Hepatocyte (in vitro differentiated cells): ENCODE measurements around the gene THSD7B. TPM values are rescaled to one million over a fixed set of nuclear protein-coding genes. Genes with fewer than 3 reads are reported as not detected.
A peak's percentile ranks its signal among the peaks of the same experiment; 100 is the strongest.

Experiments used
- DNase-seq: peaks from one replicate; pipeline ENCODE4 v3.0.0-alpha.2; 2016; ENCODE audit warnings: low spot score
- H2AFZ ChIP-seq: fragments of 200-600 bp; sonication (generic); 2 replicates; pipeline ENCODE4 v1.6.0; 2016; ENCODE audit warnings: antibody characterized with exemption, mild to moderate bottlenecking
- H3K27ac ChIP-seq: fragments of 200-600 bp; sonication (generic); 2 replicates; pipeline ENCODE4 v1.5.1; 2016; ENCODE audit warnings: mild to moderate bottlenecking
- H3K27me3 ChIP-seq: fragments of 200-600 bp; sonication (generic); 2 replicates; pipeline ENCODE4 v1.6.1; 2016
- H3K36me3 ChIP-seq: fragments of 200-600 bp; sonication (generic); replicated peaks from 2 replicates; pipeline ENCODE4 v1.5.1; 2016; ENCODE audit warnings: low read depth; ENCODE audit not compliant: insufficient read depth
- H3K4me1 ChIP-seq: fragments of 200-600 bp; sonication (generic); 2 replicates; pipeline ENCODE4 v1.5.1; 2016; ENCODE audit warnings: mild to moderate bottlenecking, moderate library complexity; ENCODE audit not compliant: insufficient read depth
- H3K4me2 ChIP-seq: fragments of 200-600 bp; sonication (generic); 2 replicates; pipeline ENCODE4 v1.6.0; 2016
- H3K4me3 ChIP-seq: fragments of 200-600 bp; sonication (generic); 2 replicates; pipeline ENCODE4 v1.5.1; 2016; ENCODE audit warnings: mild to moderate bottlenecking
- H3K79me2 ChIP-seq: fragments of 200-600 bp; sonication (generic); 2 replicates; pipeline ENCODE4 v1.6.0; 2017; ENCODE audit warnings: mild to moderate bottlenecking
- H3K9me2 ChIP-seq: fragments of 200-600 bp; sonication (generic); replicated peaks from 2 replicates; pipeline ENCODE4 v1.6.0; 2017; ENCODE audit warnings: mild to moderate bottlenecking; ENCODE audit not compliant: insufficient read depth
- H3K9me3 ChIP-seq: fragments of 200-600 bp; sonication (generic); 2 replicates; pipeline ENCODE4 v1.5.1; 2016; ENCODE audit warnings: low read depth, mild to moderate bottlenecking
- H4K20me1 ChIP-seq: fragments of 200-600 bp; sonication (generic); 2 replicates; pipeline ENCODE4 v1.6.0; 2016; ENCODE audit warnings: mild to moderate bottlenecking; ENCODE audit not compliant: insufficient read depth, poor library complexity, severe bottlenecking
- EZH2 ChIP-seq: fragments of 200-600 bp; sonication (generic); IDR thresholded peaks from 2 replicates; pipeline ENCODE4 v1.6.1; 2016; ENCODE audit warnings: antibody characterized with exemption, mild to moderate bottlenecking, borderline replicate concordance
- EZH2phosphoT487 ChIP-seq: fragments of 200-600 bp; sonication (generic); IDR thresholded peaks from one replicate; pipeline ENCODE4 v1.6.1; 2018; ENCODE audit warnings: antibody characterized with exemption, mild to moderate bottlenecking, low read depth, moderate library complexity; ENCODE audit not compliant: unreplicated experiment, severe bottlenecking
- WGBS: methylation state at CpG from one replicate; pipeline ENCODE4 v1.1.6; 2016; ENCODE audit warnings: low lambda C conversion rate; ENCODE audit errors: missing lambda C conversion rate; 5-methylcytosine and 5-hydroxymethylcytosine counted together
- polyA plus RNA-seq: library from polyadenylated mRNA; unstranded; fragments of >200 nt; fragmentation: Nextera tagmentation; extraction: Ambion mirVana; gene quantifications from 2 replicates; pipeline ENCODE4 v1.2.1, GENCODE V29; 2016
- total RNA-seq: library from RNA; depleted of rRNA; stranded (reverse); fragments of >200 nt; gene quantifications from 2 replicates; pipeline ENCODE4 v1.2.3, GENCODE V29; 2014
- TF ChIP-seq, protein P1 (sequence below): fragments of 200-600 bp; sonication (generic); IDR thresholded peaks from 2 replicates; pipeline ENCODE4 v1.5.1; 2016; ENCODE audit warnings: antibody characterized with exemption, mild to moderate bottlenecking; ENCODE audit not compliant: poor library complexity

The THSD7B gene
- total and polyA plus RNA-seq, 2 experiments from 2014 or later: 0.48 to 5.7 TPM

DNA sequence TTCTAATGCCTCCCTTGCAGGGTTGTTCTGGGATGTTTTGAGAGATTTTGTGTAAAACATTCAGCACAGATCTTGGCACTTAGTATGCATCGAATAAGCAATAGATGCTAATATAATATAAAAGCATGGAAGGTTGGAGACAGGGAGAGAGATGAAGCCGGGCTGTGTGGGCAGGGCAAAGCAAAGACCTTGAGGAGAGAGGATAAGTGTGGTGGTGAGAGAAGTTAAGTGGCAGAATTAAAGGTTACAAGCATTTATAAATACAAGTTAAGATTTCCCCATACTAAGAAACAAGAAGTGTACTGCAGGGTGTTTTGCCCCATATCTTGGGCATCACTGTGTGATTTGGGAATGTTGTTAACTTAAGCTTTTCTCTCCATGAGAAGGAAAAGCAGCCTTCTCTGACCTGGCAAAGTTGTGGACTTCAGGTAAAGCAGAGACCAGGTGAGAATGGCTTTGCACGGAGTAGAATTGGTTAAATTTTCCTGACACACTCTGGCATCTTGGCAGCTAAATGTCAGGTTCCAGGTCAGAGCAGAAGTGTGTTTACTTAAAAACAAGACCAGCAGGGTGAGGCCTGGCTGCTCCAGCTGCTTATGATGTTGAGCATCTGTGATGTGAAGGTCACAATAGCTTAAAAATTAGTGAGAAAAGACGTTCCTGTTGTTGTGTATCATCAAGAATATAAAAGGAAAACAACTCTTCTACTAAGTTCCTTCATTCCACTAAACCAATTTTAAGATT, 910.4 kb downstream of the THSD7B start:
- Histone ChIP-seq H3K9me2 (no peaks in the 10 kb centered on the region), H2AFZ (no peak overlapping the region), H3K79me2 (no peaks in the 10 kb centered on the region), H3K4me2 (no peak overlapping the region), H3K9me3 (no peaks in the 10 kb centered on the region), H3K27ac (no peak overlapping the region), H3K36me3 (no peaks in the 10 kb centered on the region), H3K4me1 (no peaks in the 10 kb centered on the region), H3K4me3 (no peak overlapping the region), H4K20me1 (no peaks in the 10 kb centered on the region), H3K27me3 (no peaks in the 10 kb centered on the region)
- TF ChIP-seq EZH2 (no peak), EZH2phosphoT487 (no peak)
- TF ChIP-seq, protein P1, sequence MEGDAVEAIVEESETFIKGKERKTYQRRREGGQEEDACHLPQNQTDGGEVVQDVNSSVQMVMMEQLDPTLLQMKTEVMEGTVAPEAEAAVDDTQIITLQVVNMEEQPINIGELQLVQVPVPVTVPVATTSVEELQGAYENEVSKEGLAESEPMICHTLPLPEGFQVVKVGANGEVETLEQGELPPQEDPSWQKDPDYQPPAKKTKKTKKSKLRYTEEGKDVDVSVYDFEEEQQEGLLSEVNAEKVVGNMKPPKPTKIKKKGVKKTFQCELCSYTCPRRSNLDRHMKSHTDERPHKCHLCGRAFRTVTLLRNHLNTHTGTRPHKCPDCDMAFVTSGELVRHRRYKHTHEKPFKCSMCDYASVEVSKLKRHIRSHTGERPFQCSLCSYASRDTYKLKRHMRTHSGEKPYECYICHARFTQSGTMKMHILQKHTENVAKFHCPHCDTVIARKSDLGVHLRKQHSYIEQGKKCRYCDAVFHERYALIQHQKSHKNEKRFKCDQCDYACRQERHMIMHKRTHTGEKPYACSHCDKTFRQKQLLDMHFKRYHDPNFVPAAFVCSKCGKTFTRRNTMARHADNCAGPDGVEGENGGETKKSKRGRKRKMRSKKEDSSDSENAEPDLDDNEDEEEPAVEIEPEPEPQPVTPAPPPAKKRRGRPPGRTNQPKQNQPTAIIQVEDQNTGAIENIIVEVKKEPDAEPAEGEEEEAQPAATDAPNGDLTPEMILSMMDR: no peak
- DNase-seq: peak; percentile 13
- 63% methylated on average over 4 of the region's 4 CpGs for WGBS

DNA sequence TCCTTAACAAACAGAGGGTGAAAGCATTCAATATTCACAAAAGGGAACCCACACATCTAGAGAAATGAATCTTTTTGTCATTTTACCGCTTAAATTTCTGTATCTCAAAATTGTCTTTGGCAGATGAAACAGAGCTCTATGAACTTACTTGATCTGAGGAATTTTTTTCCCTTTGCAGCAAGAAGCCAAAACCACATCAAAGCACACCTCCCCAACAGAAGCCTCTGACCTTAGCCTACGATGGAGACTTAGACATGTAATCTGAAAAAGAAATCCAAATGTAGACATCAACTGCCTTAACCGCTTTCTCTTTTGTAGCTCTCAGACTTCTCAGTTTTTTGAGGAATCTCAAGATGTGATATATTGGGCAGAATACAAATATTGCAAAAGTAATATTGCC, 911.0 kb downstream of the THSD7B start:
- no peaks in the 10 kb centered on the region for H3K9me2 ChIP-seq
- H3K4me3 ChIP-seq: no peak overlapping the region
- no peaks in the 10 kb centered on the region for H4K20me1 ChIP-seq
- no peak overlapping the region for H3K27ac ChIP-seq
- no peaks in the 10 kb centered on the region for H3K4me1 ChIP-seq
- DNase-seq: no peak
- H3K4me2 ChIP-seq: no peak overlapping the region
- TF ChIP-seq, protein P1: no peak
- TF ChIP-seq EZH2phosphoT487 (no peak), EZH2 (no peak)
- H3K36me3 ChIP-seq: no peaks in the 10 kb centered on the region
- no peak overlapping the region for H2AFZ ChIP-seq
- whole genome bisulfite sequencing: 65% methylated on average over 3 of the region's 3 CpGs
- no peaks in the 10 kb centered on the region for H3K9me3 ChIP-seq
- no peaks in the 10 kb centered on the region for H3K79me2 ChIP-seq
- no peaks in the 10 kb centered on the region for H3K27me3 ChIP-seq

DNA sequence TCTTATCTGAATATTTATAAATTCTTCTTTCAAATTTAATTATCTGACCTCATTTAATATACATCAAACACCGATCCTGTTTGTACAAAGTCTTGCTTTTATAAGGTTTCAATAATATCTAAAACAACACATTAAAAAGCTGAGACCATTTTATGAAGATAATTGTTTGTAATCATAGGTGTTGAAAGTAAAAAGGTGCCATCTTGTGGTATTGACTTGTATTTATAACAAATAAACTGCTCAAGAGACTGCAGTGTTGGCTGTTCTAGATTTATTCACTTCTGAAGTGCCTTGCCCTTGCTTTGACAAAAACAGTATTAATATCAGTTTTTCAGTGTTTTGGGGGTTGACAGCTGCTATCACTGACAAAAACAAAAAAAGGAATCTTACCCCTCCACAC, 912.1 kb downstream of the THSD7B start:
- 74% methylated on average over 1 of the region's 1 CpG for WGBS
- H3K27me3 ChIP-seq: no peaks in the 10 kb centered on the region
- H3K36me3 ChIP-seq: no peaks in the 10 kb centered on the region
- H3K79me2 ChIP-seq: no peaks in the 10 kb centered on the region
- no peak overlapping the region for H2AFZ ChIP-seq
- no peaks in the 10 kb centered on the region for H3K9me3 ChIP-seq
- H3K9me2 ChIP-seq: no peaks in the 10 kb centered on the region
- TF ChIP-seq, protein P1: peak; percentile 11
- TF ChIP-seq EZH2 (no peak), EZH2phosphoT487 (no peak)
- no peak overlapping the region for H3K4me2 ChIP-seq
- DNase-seq: no peak
- H3K27ac ChIP-seq: no peak overlapping the region
- H3K4me3 ChIP-seq: no peak overlapping the region
- H4K20me1 ChIP-seq: no peaks in the 10 kb centered on the region
- H3K4me1 ChIP-seq: no peaks in the 10 kb centered on the region
